ENCODE data around the gene GRIN2A. TPM values are rescaled to one million over a fixed set of nuclear protein-coding genes. Genes with fewer than 3 reads are reported as not detected.

Gene GRIN2A
- total RNA-seq, 1 donor from 2014 or later = not detected

DNA sequence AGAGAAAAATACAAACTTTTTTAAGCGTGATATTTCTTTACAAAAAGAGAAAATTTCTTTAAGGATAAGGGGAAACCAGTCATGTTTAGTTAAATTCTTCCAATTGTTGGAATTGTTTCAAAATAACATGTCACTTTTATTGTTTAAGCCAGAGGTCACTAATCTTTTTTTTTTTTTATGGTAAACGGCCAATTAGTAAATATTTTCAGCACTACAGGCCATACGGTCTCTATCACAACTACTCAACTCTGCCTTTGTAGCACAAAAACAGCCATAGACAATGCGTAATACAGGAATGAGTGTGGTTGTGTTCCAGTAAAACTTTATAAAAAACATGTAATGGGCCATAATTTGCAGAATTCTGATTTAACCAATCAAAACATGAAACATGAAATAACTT lies 401.4 kb downstream of the GRIN2A start:
- DNase-seq (ENCODE audit: low read depth) = no peak

DNA sequence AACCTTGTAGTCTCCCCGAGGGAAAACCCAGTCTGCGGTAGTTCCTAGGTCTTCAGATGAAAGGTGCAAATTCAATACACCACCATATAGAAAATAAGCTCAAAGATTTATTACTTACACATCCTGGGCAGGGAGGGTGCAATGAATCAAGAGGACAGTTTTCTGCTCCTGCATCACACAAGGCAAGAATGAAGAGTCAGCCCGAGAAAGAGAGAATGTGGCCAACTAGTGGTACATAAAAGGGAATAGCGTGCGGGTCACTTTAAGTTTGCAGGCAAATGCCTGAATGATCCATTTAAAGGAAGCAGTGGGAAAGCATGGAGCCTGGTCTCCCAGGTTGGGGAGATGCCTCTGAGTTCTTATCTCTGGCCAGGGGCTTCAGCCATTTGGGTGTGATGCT lies 403.4 kb downstream of the GRIN2A start:
- DNase-seq (ENCODE audit: low read depth) = no peak

DNA sequence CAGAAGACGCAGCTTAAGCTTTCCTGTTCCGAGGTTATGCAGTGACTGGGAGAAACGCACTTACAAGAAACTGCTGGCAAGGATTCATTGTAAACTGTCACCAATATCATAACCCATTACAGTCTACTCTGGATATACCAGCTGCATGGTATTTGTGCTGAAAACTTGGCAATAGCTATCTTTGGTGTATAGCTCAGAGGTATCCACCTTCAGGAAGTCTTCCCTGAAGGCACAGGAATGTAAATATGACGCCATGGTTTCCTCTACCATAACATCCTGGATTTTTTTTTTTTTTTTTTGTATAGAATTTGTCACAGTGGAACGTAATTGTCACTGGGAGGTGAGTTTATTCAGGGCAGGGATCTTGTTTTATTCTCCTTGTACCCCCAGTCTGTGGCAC lies 406.2 kb downstream of the GRIN2A start:
- DNase-seq (ENCODE audit: low read depth) = no peak

DNA sequence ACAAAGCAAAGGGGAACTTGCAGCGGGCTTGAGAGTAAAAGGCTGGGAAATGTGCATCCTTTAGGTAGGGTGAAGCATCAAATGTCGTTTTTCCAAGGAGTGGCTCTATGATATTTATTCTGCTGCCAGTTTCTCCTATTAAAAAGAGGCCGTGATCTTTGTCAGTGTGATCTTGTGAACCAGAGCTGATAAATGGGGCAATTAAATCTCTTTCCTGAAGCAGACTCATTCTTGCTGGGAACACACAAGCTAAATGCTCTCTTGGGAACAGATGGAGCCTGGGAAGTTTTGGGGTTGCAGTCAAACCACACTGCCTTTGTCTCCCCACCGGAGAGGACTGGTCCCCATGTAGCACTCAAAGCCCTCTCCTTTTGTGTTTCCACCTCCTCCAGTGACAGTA lies 408.9 kb downstream of the GRIN2A start:
- DNase-seq (ENCODE audit: low read depth) = no peak

DNA sequence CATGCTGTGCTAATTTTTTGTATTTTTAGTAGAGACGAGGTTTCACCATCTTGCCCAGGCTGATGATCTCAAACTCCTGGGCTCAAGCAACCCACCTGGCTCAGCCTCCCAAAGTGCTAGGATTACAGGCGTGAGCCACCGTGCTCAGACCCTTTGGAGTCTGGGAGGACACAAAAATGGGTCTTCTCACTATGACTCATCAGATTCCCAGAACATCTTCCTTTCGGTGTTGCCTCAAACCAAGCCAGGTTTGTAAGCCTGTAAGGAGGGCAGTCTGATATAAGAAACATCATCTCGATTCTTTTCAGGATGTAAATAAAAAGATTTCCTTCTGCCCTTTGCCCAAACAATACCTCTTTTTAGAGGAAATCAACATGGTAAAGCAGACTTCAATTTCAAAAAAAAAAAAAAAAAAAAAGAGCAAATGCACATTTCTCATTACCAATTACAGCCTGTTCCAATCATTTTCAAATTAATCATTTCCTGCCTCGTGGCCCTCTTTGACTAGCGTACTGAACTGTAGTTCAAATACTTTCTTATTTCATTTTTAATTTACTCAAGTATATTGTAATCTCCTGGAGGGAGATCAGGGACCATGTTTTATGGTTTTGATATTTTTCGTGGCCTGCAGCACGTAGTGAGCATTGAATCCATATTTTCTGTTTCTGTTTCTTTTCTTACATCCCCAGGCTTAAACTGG lies 409.6 kb downstream of the GRIN2A start:
- no peak for DNase-seq (ENCODE audit: low read depth)

DNA sequence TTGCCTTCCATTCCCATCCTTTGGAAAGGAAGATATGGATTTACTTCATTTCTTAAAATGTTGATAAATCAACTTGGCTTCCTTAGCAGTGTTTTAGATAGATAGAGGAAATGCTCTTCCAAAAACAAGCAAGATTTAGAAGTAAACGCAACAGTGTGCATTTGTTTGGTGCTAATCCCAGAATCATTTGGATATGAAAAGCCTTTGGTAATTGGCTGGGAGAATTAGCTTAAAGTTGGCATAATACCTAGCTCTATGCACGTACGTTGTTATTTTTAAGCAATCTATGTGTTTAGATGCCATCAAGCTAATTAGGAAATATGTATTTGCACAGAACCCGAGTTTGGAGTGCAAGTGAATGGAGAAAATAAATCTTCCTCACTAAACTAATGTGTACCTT lies 415.3 kb downstream of the GRIN2A start:
- DNase-seq (ENCODE audit: low read depth) = no peak

DNA sequence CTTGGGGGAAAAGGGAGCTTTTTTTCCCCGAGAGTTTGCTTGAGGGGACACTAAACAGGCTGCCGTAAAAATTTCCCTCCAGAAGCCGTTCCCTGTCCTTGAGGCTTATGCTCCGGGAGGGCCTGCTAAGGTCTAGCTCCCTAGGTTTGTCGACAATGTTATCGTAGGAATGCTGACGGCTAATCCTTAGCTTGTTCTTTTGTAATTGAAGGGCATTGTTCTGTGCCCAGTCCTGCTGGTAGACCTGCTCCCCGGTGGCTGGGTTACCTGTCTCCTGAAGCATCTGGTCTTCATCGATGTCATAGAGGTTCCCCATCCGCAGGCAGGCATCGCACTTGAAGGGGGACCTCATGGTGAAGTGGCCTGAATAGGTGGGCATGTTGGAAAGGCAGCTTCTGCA lies 418.7 kb downstream of the GRIN2A start:
- DNase-seq (ENCODE audit: low read depth) = no peak

DNA sequence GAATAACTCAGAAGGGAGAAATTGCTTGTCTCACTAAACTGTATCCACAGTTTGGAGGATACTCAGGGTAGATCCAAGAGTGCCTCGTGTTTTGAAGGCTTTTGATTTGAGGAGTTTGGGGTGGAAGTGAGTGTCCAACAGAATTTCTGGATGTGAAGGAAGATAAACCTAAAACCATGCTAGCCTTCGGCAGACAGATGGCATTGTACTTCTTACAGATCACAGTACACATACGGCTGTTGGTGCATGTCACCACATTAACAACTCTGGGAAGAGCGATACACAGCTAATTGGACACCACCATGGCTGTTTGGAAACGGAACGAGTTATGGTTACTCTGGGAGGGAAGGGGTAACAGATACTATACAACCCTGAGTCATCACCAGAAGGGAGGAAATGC lies 420.4 kb downstream of the GRIN2A start:
- no peak for DNase-seq (ENCODE audit: low read depth)

DNA sequence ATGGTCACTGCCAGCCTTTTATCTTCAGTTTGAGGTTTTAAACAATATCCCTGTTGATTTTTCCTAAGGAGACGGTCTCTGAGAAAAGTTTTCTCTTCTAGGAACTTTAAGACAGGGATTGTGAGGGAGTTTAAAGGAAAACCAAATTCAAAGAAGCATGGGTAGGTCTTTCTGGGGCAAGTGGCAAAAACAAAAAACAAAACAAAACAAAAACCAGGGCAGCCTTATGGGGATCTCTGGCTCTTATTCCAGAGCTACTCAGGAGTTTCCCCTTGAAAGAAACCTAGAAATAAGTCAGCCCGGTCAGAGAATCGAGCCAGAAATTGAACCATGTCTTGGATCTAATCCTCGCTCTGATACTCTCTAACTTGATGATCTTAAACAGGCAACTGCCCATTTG lies 424.5 kb downstream of the GRIN2A start:
- no peak for DNase-seq (ENCODE audit: low read depth)

DNA sequence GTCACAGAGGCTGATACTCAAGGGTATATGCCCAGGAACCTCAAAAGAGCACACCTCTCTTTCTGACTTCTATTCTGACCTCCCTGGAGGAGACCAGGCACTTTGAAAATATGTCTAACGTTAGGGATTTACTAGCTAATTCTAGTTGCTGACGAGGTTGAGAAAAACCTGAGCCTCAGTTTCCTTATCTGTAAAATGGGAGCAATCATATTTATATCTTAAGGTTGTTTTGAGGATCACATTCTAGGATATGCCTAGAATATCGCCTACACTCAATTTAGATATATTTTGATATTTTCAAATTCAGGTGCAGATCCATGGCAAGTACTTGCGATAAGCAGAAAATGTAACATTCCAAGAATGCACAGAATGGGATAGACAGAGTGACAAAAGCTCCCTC lies 425.8 kb downstream of the GRIN2A start:
- no peak for DNase-seq (ENCODE audit: low read depth)

DNA sequence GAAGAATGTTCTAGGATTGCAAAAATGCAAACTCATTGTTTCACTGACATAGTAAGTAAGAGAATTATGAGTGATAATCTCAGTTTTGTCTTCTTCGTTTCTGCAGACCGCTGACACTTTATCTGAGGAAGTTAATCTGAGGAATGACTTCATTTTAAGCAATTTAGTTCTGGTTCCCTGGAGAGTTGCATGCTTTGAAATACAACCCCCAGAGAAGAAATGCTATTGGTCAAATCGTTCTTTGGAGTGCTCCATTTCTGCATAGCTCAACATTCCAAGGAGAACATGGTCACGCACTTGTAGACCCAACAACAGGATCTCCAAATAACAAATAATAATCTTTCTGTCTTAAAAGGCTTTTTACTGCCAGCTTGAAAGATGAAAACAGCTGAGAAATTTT lies 427.1 kb downstream of the GRIN2A start:
- DNase-seq (ENCODE audit: low read depth) = peak; percentile 0

DNA sequence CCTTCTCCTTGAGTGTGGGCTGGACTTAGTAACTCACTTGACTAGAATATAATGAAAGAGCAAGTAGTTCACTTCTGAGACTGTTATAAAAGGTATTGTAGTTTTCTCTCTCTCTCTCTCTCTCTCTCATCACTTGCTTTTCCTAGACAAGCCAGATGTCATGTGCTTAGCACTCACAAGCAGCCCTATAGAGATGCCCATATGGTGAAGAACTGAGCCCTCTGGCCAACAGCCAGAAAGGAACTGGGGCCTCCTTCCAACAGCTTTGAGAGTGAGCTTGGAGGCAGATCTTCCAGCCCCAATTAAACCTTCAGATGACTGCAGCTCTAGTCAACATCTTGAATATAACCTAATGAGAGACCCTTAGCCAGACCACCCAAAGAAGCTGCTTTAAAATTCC lies 440.5 kb downstream of the GRIN2A start:
- no peak for DNase-seq (ENCODE audit: low read depth)

DNA sequence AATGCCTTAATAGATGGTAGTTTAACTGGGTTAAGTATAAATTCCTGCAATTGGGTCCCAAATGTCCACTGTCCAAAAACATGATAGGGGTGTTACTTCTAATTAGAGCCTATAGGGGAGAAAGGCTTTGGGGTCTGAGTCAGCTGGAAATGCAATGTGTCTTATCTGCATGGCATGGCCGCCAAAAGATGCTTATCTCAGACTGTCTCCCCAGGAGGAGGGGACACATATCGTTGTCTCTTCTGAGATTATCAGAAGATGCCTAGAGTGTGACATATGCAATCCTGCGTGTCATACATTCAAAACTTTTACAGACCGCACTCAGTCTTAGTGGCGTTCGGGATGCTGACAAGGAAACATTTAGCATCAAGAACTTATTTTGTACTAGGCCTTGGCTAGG lies 442.9 kb downstream of the GRIN2A start:
- no peak for DNase-seq (ENCODE audit: low read depth)

DNA sequence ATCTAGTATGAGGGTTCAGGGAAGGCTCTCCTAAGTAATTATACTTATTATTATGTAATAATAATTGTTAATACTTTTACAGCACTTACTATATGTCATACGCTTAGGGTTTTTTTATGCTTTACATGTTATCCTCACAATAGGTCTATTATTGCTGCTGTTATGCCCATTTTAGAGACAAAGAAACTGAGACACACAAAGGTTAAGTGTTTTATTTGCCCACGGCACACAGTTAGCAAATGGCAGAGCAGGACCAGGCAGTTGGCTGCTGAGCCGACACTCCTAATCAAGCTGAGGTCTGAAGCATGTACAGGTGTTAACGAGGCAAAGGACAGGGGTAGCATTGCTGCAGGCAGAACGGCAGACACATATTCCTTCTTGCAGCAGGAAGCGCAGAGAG lies 443.5 kb downstream of the GRIN2A start:
- DNase-seq (ENCODE audit: low read depth) = no peak

DNA sequence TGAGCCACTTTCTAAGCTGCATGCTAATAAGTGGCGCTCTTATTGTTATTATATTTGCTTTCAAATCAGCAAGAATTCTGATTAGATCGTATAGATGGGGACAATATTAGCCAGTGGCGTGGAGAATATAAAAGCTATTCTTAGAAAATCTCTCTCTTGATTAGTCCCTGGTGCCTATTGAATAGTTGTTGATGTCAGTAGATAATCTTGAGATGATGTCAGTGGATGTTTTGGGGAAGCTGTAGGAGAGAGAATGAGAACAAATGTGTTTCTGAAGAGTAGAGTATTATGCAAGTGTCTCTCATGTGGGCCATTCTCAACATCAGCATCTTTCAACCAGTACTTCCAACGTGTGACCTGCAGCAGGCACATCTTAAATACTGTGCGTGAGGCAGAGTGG lies 445.7 kb downstream of the GRIN2A start:
- DNase-seq (ENCODE audit: low read depth) = no peak

DNA sequence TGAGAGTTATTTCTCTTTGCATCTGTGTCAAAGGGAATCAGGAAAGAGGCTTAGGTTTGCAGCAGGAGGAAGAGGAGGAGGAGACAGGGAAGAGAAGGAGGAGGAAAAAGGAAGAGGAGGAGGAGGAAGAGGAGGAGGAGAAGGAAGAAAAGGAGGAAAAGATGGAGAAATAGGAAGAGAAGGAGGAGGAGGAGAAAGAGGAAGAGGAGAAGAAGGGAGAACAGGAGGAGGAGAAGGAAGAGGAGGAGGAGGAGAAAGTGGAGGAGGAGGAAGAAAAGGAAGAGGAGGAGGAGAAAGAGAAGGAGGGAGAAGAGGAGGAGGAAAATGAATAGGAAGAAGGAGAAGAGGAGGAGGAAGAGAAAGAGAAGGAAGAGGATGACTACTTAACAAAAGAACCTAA lies 459.1 kb downstream of the GRIN2A start:
- DNase-seq (ENCODE audit: low read depth) = no peak

DNA sequence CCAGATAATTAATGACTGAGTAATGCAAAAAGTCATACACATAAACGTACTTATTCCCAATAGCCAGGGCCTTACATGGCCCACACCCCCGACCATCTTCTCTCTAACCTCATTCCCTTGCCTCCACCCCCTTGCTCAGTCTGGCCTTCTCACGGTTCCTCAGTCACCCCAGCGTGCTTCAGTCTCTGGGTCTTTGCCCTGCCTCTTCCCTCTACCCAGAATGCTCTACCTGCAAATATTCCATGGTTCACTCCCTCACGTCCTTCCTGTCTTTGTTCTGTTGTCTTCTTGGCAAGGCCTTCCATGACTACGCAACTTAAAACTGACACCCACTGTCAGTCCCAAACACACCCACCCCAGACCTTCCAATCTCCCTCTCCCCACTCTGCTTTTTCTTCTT lies 468.3 kb downstream of the GRIN2A start:
- DNase-seq (ENCODE audit: low read depth) = no peak

DNA sequence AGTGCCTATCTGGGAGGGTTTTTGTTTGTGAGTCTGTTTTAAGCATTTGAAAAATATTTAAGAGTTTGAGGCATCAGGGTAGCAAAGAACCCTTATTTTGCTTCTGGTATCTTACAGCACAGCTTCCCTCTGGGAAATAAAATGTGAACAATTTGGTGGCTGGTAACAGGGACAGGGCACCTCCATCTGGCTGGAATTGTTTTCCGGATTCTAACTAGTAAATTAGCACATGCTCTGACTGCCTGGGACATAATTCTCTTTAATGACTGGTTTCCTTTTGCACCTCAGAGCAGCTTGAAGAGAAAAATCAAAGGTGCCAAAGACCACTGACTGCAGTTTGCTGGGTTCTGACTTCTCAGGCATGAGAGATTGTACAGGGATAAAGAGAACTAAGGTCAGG lies 469.1 kb downstream of the GRIN2A start:
- no peak for DNase-seq (ENCODE audit: low read depth)

DNA sequence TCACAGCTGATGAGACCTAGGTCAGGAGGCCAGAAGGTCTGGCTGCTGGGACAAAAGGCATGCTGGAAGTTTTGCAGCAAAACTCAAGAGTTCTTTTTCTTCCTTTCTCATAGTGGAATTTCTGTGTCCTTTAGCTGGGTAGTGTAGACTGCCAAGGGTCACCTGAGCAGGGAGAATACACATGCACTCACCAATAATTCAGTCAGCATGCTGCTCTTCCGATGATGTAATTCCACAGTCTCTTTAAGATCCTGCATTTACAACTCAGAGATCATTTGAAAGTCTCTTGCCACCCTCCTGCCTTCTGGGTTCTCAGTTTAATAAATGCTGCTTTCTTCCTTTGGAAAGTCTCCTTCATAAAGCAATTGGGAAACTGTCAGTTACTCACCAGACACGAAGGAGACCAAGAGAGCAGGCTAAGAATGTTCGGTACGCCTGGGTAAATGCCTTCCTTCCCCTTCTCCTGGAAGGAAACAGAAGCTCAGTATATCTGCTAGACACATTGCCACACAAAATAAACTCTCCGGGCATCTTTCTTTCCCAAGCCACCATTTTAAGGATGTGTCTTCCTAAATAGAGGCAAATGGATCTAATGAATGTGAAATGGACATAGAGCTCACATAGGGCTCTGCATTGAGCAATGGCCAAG lies 473.1 kb downstream of the GRIN2A start:
- DNase-seq (ENCODE audit: low read depth) = no peak

DNA sequence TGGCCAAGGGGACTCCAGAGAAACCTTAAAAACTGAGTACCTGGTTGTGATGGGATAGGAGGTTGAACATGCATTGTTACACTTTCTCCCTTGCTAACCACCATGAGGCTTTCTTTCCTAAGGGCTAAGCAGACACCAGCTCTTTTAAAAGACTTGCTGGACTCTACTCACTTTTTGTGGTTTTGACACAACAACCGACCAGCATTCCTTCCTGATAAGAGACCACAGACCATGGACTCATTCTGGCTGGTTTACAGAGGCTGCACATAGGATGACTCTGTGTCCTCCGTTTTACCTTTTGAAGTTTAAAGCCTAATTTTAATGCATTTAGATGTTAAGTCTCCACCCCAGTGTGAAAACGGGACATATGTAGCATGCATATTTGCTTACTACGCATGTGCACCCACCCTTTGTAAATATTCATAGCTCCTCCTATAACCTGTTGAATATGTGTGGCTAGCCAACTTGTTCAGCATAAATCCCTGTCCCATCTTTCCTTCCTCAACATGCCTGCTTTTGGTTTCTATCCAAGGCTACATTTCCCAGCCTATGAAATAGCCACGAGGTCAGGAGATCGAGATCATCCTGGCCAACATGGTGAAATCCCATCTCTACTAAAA lies 475.9 kb downstream of the GRIN2A start:
- no peak for DNase-seq (ENCODE audit: low read depth)

DNA sequence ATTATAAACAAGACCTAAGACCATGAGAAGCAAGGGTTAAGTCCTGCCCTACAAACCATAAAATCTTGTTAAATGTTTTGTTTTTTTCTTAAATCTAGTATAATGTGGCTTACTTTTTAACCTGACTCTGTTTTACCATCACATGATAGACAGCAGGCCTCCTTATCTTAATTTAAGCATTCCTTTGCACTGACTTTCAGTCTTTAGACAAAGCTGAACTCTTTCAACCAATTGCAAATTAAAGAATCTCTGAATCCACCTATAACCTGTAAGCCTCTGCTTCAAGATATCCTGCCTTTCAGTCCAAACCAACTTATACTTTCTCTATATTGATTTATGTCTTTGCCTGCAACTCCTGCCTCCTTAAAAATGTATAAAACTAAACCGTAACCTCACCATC lies 478.5 kb downstream of the GRIN2A start:
- no peak for DNase-seq (ENCODE audit: low read depth)

All from myocyte (in vitro differentiated cells).